K562 treated with DMSO at 1 percent for 12 hours (cell line): ENCODE data around the gene EFEMP2. TPM values are rescaled to one million over a fixed set of nuclear protein-coding genes. Genes with fewer than 3 reads are reported as not detected.

Experiments used
- total RNA-seq: library from RNA; unstranded; fragments of 300-600 nt; gene quantifications from 2 replicates; pipeline ENCODE4 v1.2.3, GENCODE V29; 2022; ENCODE audit not compliant: insufficient read depth

Gene EFEMP2
- total RNA-seq = 1.3 TPM in 1 of 2 replicates, not detected in the other

GRCh38 chr11:65872586-65873317 lies at the start of gene EFEMP2:
Gene EFEMP2 (minus strand): TSS chr11:65872800. CDS start chr11:65872354, 446 bp downstream.

DNA sequence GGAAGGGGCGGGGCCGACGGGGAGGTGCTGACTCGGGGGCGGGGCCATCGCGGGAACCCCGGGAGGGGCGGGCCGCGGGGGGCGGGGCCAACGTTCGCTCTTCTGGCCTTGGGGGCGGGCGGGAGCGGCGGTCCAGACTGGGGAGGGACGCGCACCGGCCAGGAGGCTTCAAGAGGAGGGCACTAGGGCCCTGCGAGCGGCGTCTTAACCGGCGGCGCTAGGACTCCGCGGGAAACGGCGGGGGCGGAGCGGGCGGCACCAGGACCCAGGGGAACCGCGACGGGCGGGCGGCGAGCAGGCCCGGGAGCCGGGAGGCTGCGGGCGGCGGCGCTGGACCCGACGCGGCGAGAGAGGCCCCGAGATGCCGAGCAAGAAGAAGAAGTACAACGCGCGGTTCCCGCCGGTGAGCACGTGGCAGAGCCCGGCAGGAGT lies 46.6 kb upstream of the EFEMP2 start, which contains the start of gene DRAP1:
Gene DRAP1, plus strand, starts transcription at position 286 of the 432 bp plus-strand sequence. Its CDS starts 76 bp downstream, at position 362.

GRCh38 chr11:65918211-65919140 lies 45.9 kb upstream of the EFEMP2 start, which contains the start of gene C11orf68:
Gene C11orf68 (minus strand): TSS chr11:65919062. CDS start chr11:65919031, 31 bp downstream.

DNA sequence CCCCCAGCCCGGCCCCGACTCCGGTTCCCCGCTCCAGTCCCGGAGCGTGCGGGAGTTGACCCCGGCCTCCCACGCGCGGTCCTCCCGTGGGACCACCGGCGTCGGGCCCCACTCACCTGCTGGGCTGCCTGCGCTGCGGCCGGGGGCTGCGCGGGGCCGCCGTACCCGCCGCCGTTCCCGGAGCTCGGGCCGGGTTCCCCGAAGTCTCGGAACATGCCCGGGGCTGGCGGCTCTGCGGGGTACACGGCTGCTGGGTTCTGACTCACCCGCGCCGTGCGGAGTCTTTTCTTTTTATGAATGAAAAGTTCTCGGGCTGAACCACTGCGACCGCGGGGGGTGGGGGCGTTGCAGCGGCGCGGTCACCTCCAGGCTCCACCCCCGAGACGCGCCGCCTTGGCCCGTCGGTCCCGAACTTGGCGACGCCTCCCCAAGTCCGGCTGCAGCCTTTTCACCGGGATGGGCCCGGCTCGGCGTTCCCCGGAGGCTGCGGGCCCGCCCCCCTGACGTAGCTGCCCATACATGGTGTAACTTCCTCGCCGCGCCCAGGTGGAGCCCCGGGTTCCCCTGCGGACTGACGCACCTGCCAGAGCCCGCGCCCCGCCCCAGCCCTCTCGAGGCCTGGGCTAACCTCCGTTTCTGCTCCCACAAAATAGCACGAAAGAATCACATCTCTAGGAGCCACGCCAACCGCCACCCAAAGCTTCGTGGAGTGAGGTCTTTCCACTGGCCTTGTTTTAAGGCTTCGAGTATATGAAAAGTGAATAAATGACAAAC lies 27.7 kb upstream of the EFEMP2 start, which contains the start of gene FOSL1:
Gene FOSL1, minus strand, starts transcription at position 264 of the 774 bp plus-strand sequence. Its CDS starts 49 bp downstream, at position 215.

GRCh38 chr11:65890324-65891218 lies 18.0 kb upstream of the EFEMP2 start, which contains the start of gene CCDC85B:
Gene CCDC85B (plus strand): TSS chr11:65890673. CDS start chr11:65890784, 111 bp downstream.

GRCh38 chr11:65888163-65888814 lies 15.7 kb upstream of the EFEMP2 start, which contains the start of gene FIBP:
Gene FIBP (minus strand): TSS chr11:65888471. CDS start chr11:65888418, 53 bp downstream.

GRCh38 chr11:65879617-65880016 lies 7.0 kb upstream of the EFEMP2 start, which contains the start of gene CTSW:
Gene CTSW (plus strand): TSS chr11:65879837. CDS start chr11:65879855, 18 bp downstream.

GRCh38 chr11:65860278-65861164 lies 12.1 kb downstream of the EFEMP2 start, which contains the start of gene MUS81:
Gene MUS81 (plus strand): TSS chr11:65860433. CDS start chr11:65860754, 321 bp downstream.

DNA sequence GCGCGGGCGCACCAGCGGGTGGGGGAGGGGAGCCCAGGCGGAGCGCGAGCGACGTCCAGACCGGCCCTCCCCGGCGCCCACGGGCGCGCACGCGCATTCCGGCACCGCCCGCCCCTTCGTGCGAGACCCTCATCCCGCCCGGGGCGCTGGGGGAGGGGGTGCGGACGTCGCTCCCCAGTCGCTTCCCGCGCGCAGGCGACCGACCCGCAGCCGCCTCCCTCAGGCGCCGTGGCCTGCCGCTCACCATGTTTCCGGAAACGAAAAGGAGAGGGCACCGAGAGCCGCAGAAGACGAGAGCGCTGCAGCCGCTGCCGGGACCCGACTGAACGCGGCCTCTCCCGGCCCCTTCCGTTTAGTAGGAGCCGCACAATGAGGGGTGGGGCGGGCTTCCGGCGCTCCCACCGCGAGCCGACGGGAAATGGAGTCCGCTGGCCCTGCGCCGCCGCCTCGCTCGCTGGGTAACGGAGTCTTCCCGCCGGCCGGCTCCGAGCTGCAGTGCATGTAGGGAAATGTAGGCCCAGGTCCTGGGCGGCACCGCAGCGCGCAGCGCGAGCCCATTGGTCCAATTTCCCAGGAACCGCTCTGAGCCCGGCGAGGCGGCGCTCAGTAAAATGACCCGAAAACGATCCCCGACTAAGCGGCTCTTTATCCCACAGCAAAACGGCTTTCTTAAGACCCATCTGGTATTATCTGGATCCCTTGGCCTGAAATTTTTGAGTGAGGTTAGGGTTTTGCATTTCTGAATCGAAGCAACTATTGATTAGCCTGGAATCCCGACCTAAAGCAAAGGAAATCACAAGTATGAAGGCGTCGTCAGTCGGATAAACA lies 14.5 kb downstream of the EFEMP2 start, which contains the start of gene CFL1:
Gene CFL1, minus strand, starts transcription at position 328 of the 828 bp plus-strand sequence. Its CDS starts 81 bp downstream, at position 247.

DNA sequence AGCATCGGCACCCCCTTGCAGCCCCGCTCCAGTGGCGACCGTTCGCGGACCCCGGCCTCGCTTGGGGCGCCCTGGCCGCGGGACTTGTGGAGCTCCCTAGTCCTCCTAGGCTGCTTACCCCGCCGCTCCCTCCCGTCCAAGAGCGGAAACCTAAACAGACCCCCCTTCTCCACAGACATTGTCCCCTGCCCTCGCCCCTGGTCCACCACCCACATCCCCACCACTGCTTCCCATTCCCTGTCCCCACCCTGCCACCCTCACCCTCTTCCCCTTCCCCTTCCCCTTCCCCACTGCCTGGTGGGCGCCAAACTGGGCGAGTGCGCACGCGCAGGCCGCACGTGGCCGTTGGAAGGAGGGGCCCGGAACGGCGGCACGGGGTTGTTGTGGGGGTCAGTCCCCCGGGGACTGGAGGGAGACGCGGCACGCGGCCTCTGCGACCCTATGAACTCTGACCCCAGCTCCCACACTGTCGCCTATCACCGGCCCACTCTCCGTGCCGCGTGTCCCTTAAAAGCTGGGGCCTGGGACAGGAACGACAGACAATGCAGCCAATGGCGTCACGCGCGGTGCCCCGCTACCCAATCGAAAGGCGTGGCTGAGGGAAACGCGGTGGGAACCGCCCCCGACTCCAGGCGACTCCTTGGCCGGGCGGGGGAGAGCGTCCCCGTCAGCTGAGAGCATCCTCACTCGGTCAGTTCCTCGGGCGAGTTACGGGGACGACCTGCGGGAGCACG lies 39.1 kb downstream of the EFEMP2 start, which contains the start of gene SNX32:
Gene SNX32, plus strand, starts transcription at position 667 of the 734 bp plus-strand sequence. CDS start 103 bp downstream, outside the sequence.

Other genes with a start within 250 kb of the EFEMP2 start
- 53.3 and 65.6 TPM in 2 replicates for gene SIPA1, start 234.7 kb downstream of the EFEMP2 start, total RNA-seq
- 40.4 and 85.8 TPM in 2 replicates for gene RELA, start 209.9 kb downstream of the EFEMP2 start, total RNA-seq
- gene KAT5, start 160.5 kb downstream of the EFEMP2 start, total RNA-seq = 34.6 and 39.5 TPM in 2 replicates
- 31.8 and 55.6 TPM in 2 replicates for gene RNASEH2C, start 152.0 kb downstream of the EFEMP2 start, total RNA-seq
- gene AP5B1, start 91.8 kb downstream of the EFEMP2 start, total RNA-seq = 16.1 and 36.7 TPM in 2 replicates
- gene OVOL1, start 85.7 kb downstream of the EFEMP2 start, total RNA-seq = not detected in 2 replicates
- gene SNX32, start 38.8 kb downstream of the EFEMP2 start, total RNA-seq = not detected in 2 replicates
- 719 and 743 TPM in 2 replicates for gene CFL1, start 14.6 kb downstream of the EFEMP2 start, total RNA-seq
- gene MUS81, start 12.4 kb downstream of the EFEMP2 start, total RNA-seq = 62.2 and 65.7 TPM in 2 replicates
- 0.74 TPM in 1 of 2 replicates, not detected in the other for gene CTSW, start 7.0 kb upstream of the EFEMP2 start, total RNA-seq
- gene FIBP, start 15.7 kb upstream of the EFEMP2 start, total RNA-seq = 69.0 and 70.0 TPM in 2 replicates
- gene CCDC85B, start 17.9 kb upstream of the EFEMP2 start, total RNA-seq = 33.9 and 65.5 TPM in 2 replicates
- 5.8 and 9.3 TPM in 2 replicates for gene FOSL1, start 27.6 kb upstream of the EFEMP2 start, total RNA-seq
- gene C11orf68, start 46.3 kb upstream of the EFEMP2 start, total RNA-seq = 44.6 and 55.1 TPM in 2 replicates
- 134 and 154 TPM in 2 replicates for gene DRAP1, start 46.6 kb upstream of the EFEMP2 start, total RNA-seq
- gene TSGA10IP, start 72.7 kb upstream of the EFEMP2 start, total RNA-seq = not detected in 2 replicates
- gene SART1, start 88.9 kb upstream of the EFEMP2 start, total RNA-seq = 31.9 and 78.2 TPM in 2 replicates
- 17.4 and 44.8 TPM in 2 replicates for gene EIF1AD, start 129.4 kb upstream of the EFEMP2 start, total RNA-seq
- 177 and 202 TPM in 2 replicates for gene BANF1, start 129.7 kb upstream of the EFEMP2 start, total RNA-seq
- not detected in 2 replicates for gene CST6, start 139.2 kb upstream of the EFEMP2 start, total RNA-seq
- 2.1 TPM in 1 of 2 replicates, not detected in the other for gene CATSPER1, start 153.7 kb upstream of the EFEMP2 start, total RNA-seq
- not detected in 2 replicates for gene GAL3ST3, start 176.4 kb upstream of the EFEMP2 start, total RNA-seq
- gene SF3B2, start 179.6 kb upstream of the EFEMP2 start, total RNA-seq = 184 and 273 TPM in 2 replicates
- 13.4 and 34.4 TPM in 2 replicates for gene PACS1, start 197.5 kb upstream of the EFEMP2 start, total RNA-seq